SK-N-SH treated with all-trans-retinoic acid at 6 μM for 48 hours (cell line): Measurements from ENCODE around the gene OR2J2.
"Not testable (repeated sequence)": the region's sequence is repeated elsewhere in the genome, so short reads cannot be mapped to it uniquely, and the experiment has no call there.

Source experiments
- ATAC-seq: fragments of 200-7000 bp; cut with Tn5 transposase; 3 replicates; pipeline ENCODE4 v1.9.1; 2020; ENCODE audit warnings: mild to moderate bottlenecking, moderate library complexity
- ARNTL ChIP-seq: fragments of 450-650 bp; formaldehyde crosslinking; IDR thresholded peaks from 2 replicates; pipeline ENCODE4 v1.5.0; 2020; ENCODE audit warnings: low read depth, mild to moderate bottlenecking, moderate library complexity, borderline replicate concordance
- BACH2 ChIP-seq: fragments of 250-450 bp; sonication (Bioruptor Pico); IDR thresholded peaks from 2 replicates; pipeline ENCODE4 v1.9.0; 2021; ENCODE audit warnings: mild to moderate bottlenecking, borderline replicate concordance
- CSDC2 ChIP-seq: fragments of 250-450 bp; sonication (Bioruptor Pico); IDR thresholded peaks from 2 replicates; pipeline ENCODE4 v1.5.0; 2020; ENCODE audit warnings: mild to moderate bottlenecking, moderate library complexity
- CSRNP3 ChIP-seq: fragments of 250-450 bp; sonication (Bioruptor Pico); IDR thresholded peaks from 2 replicates; pipeline ENCODE4 v1.5.1; 2021; ENCODE audit warnings: mild to moderate bottlenecking, moderate library complexity
- ESRRG ChIP-seq: fragments of 250-450 bp; sonication (Bioruptor Pico); IDR thresholded peaks from 2 replicates; pipeline ENCODE4 v1.6.1; 2021; ENCODE audit warnings: mild to moderate bottlenecking
- GLIS3 ChIP-seq: fragments of 250-450 bp; sonication (Bioruptor Pico); IDR thresholded peaks from 2 replicates; pipeline ENCODE4 v1.5.0; 2020; ENCODE audit warnings: mild to moderate bottlenecking, moderate library complexity
- ISL1 ChIP-seq: fragments of 250-450 bp; sonication (Bioruptor Pico); IDR thresholded peaks from 2 replicates; pipeline ENCODE4 v2.1.2; 2022; ENCODE audit warnings: mild to moderate bottlenecking, moderate library complexity
- OSR1 ChIP-seq: fragments of 250-450 bp; sonication (Bioruptor Pico); IDR thresholded peaks from 2 replicates; pipeline ENCODE4 v1.8.0; 2022; ENCODE audit warnings: moderate library complexity, mild to moderate bottlenecking, inconsistent platforms
- POU6F1 ChIP-seq: fragments of 250-450 bp; sonication (Bioruptor Pico); IDR thresholded peaks from 2 replicates; pipeline ENCODE4 v1.8.0; 2021; ENCODE audit warnings: low read depth, mild to moderate bottlenecking, moderate library complexity, borderline replicate concordance
- RARB ChIP-seq: fragments of 250-450 bp; sonication (Bioruptor Pico); IDR thresholded peaks from 2 replicates; pipeline ENCODE4 v1.8.0; 2021; ENCODE audit warnings: mild to moderate bottlenecking, moderate library complexity
- SNAI2 ChIP-seq: fragments of 250-450 bp; sonication (Bioruptor Pico); IDR thresholded peaks from 2 replicates; pipeline ENCODE4 v1.5.0; 2020; ENCODE audit warnings: mild to moderate bottlenecking, moderate library complexity
- TCF4 ChIP-seq: fragments of 250-450 bp; sonication (Bioruptor Pico); IDR thresholded peaks from 2 replicates; pipeline ENCODE4 v1.8.0; 2021; ENCODE audit warnings: mild to moderate bottlenecking, moderate library complexity, borderline replicate concordance
- TOX ChIP-seq: fragments of 250-450 bp; sonication (Bioruptor Pico); IDR thresholded peaks from 2 replicates; pipeline ENCODE4 v1.8.0; 2021; ENCODE audit warnings: mild to moderate bottlenecking, moderate library complexity, borderline replicate concordance
- TSHZ2 ChIP-seq: fragments of 250-450 bp; sonication (Bioruptor Pico); IDR thresholded peaks from 2 replicates; pipeline ENCODE4 v1.5.0; 2020; ENCODE audit warnings: mild to moderate bottlenecking, moderate library complexity
- ZC3H10 ChIP-seq: fragments of 250-450 bp; sonication (Bioruptor Pico); IDR thresholded peaks from 2 replicates; pipeline ENCODE4 v1.5.1; 2021; ENCODE audit warnings: mild to moderate bottlenecking, moderate library complexity
- ZFP3 ChIP-seq: fragments of 250-450 bp; sonication (Bioruptor Pico); IDR thresholded peaks from 2 replicates; pipeline ENCODE4 v1.5.0; 2020; ENCODE audit warnings: mild to moderate bottlenecking, moderate library complexity
- ZFP30 ChIP-seq: fragments of 450-650 bp; formaldehyde crosslinking; IDR thresholded peaks from 2 replicates; pipeline ENCODE4 v1.5.0; 2022; ENCODE audit warnings: mild to moderate bottlenecking, moderate library complexity
- ZNF565 ChIP-seq: fragments of 450-650 bp; formaldehyde crosslinking; conservative IDR thresholded peaks from 2 replicates; pipeline ENCODE4 v1.5.0; 2020; ENCODE audit warnings: low read depth, mild to moderate bottlenecking, moderate library complexity
- ZNF70 ChIP-seq: fragments of 450-650 bp; formaldehyde crosslinking; IDR thresholded peaks from 2 replicates; pipeline ENCODE4 v1.5.0; 2020; ENCODE audit warnings: mild to moderate bottlenecking, moderate library complexity
- ZNF8 ChIP-seq: fragments of 450-650 bp; formaldehyde crosslinking; IDR thresholded peaks from 2 replicates; pipeline ENCODE4 v1.5.0; 2020; ENCODE audit warnings: mild to moderate bottlenecking, moderate library complexity
- TF ChIP-seq, protein P1 (sequence below): fragments of 250-450 bp; sonication (Bioruptor Pico); IDR thresholded peaks from 2 replicates; pipeline ENCODE4 v1.5.1; 2020; ENCODE audit warnings: low read depth, mild to moderate bottlenecking, moderate library complexity
- TF ChIP-seq, protein P2 (sequence below): fragments of 250-450 bp; sonication (Bioruptor Pico); IDR thresholded peaks from 2 replicates; pipeline ENCODE4 v1.8.0; 2020; ENCODE audit warnings: mild to moderate bottlenecking, moderate library complexity, borderline replicate concordance

OR2J2 gene

DNA sequence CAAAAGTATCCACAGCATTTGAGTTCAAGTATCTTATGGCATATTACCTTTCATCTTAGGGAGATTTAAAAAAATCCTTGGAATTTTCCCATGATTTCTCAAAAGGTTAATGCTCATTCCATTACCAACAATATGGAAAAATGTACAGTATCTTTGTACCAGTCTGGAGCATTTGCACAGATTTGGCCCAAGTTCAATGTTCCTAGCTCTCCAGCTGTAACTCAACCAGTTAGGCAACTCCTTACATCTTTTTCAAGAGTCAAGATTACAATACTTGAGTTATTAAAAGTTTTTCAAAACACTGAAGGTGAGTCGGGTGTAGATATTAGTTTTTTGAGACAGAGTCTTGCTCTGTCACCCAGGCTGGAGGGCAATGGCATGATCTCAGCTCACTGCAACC lies 1.0 kb downstream of the OR2J2 start:
- TF ChIP-seq POU6F1 (CRISPR knock-in tag) = no peak
- TF ChIP-seq RARB (CRISPR knock-in tag) = no peak
- no peak for TF ChIP-seq ZFP3 (CRISPR knock-in tag)
- no peak for TF ChIP-seq ESRRG (CRISPR knock-in tag)
- TF ChIP-seq ISL1 (CRISPR knock-in tag) = no peak
- no peak for TF ChIP-seq ZNF565 (CRISPR knock-in tag)
- no peak for TF ChIP-seq TCF4
- TF ChIP-seq ZC3H10 = no peak
- no peak for TF ChIP-seq BACH2
- TF ChIP-seq, protein P1, sequence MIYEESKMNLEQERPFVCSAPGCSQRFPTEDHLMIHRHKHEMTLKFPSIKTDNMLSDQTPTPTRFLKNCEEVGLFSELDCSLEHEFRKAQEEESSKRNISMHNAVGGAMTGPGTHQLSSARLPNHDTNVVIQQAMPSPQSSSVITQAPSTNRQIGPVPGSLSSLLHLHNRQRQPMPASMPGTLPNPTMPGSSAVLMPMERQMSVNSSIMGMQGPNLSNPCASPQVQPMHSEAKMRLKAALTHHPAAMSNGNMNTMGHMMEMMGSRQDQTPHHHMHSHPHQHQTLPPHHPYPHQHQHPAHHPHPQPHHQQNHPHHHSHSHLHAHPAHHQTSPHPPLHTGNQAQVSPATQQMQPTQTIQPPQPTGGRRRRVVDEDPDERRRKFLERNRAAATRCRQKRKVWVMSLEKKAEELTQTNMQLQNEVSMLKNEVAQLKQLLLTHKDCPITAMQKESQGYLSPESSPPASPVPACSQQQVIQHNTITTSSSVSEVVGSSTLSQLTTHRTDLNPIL (CRISPR knock-in tag) = no peak
- no peak for TF ChIP-seq TOX (CRISPR knock-in tag)
- no peak for TF ChIP-seq OSR1 (CRISPR knock-in tag)
- no peak for TF ChIP-seq ZFP30 (CRISPR knock-in tag)
- TF ChIP-seq SNAI2 (CRISPR knock-in tag) = no peak
- TF ChIP-seq ZNF70 (CRISPR knock-in tag) = no peak
- no peak for TF ChIP-seq TSHZ2
- TF ChIP-seq CSDC2 = no peak
- TF ChIP-seq CSRNP3 = no peak
- TF ChIP-seq, all 23 proteins: peak for 0
- no peak for ATAC-seq

DNA sequence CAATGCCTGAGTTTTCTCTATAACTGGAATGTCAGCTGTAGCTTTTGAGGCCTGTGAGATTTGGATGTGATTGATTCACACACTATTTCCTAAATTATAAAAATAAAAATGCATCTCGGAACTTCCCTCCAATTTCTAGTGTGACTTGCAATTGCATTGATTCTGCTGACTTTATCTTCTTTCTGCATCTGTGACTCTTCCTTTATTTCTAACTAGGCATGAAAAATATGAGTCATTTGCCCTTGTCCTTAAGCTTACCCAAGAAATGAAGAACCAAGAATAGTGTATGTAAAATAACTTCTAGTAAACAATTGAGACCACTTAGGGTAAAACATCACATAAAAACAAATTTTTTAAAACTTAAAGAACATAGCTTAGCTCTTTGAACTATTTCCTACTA lies 12.9 kb downstream of the OR2J2 start:
- TF ChIP-seq SNAI2 (CRISPR knock-in tag) = no peak
- TF ChIP-seq GLIS3 (CRISPR knock-in tag) = no peak
- TF ChIP-seq, protein P1 (CRISPR knock-in tag) = no peak
- no peak for TF ChIP-seq TCF4
- no peak for TF ChIP-seq CSRNP3
- TF ChIP-seq ARNTL (CRISPR knock-in tag) = no peak
- TF ChIP-seq, protein P2, sequence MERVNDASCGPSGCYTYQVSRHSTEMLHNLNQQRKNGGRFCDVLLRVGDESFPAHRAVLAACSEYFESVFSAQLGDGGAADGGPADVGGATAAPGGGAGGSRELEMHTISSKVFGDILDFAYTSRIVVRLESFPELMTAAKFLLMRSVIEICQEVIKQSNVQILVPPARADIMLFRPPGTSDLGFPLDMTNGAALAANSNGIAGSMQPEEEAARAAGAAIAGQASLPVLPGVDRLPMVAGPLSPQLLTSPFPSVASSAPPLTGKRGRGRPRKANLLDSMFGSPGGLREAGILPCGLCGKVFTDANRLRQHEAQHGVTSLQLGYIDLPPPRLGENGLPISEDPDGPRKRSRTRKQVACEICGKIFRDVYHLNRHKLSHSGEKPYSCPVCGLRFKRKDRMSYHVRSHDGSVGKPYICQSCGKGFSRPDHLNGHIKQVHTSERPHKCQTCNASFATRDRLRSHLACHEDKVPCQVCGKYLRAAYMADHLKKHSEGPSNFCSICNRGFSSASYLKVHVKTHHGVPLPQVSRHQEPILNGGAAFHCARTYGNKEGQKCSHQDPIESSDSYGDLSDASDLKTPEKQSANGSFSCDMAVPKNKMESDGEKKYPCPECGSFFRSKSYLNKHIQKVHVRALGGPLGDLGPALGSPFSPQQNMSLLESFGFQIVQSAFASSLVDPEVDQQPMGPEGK (CRISPR knock-in tag) = no peak
- TF ChIP-seq ZNF8 (CRISPR knock-in tag) = no peak
- no peak for TF ChIP-seq POU6F1 (CRISPR knock-in tag)
- no peak for TF ChIP-seq ZFP3 (CRISPR knock-in tag)
- no peak for TF ChIP-seq RARB (CRISPR knock-in tag)
- no peak for ATAC-seq

- not testable (repeated sequence) for ATAC-seq
These were observed 18.0 kb downstream of the OR2J2 start for GRCh38 chr6:29188659-29189058.
